Measurements from ENCODE around the gene XYLB. TPM values are rescaled to one million over a fixed set of nuclear protein-coding genes. Genes with fewer than 3 reads are reported as not detected.
"Not testable (repeated sequence)": the region's sequence is repeated elsewhere in the genome, so short reads cannot be mapped to it uniquely, and the experiment has no call there.

The XYLB gene
- total RNA-seq, 2 donors from 2014 or later = 4.7 to 6.3 TPM

GRCh38 chr3:38317192-38317759 lies 29.3 kb upstream of the XYLB start:
- H3K36me3 Mint-ChIP-seq (ENCODE audit: low read depth) = no peaks in the 10 kb centered on the region
- Histone ChIP-seq H3K9ac (ENCODE audit: extremely low read depth, low read length, poor library complexity, severe bottlenecking) (no peak overlapping the region), H3K27me3 (ENCODE audit: control insufficient read depth, insufficient read depth, low read length, poor library complexity, severe bottlenecking) (no peaks in the 10 kb centered on the region), H3K4me1 (ENCODE audit: control insufficient read depth, insufficient read depth, low read length) (peaks cover 4% of the 10 kb centered on the region), H3K36me3 (ENCODE audit: control insufficient read depth, insufficient read depth, low read length) (no peaks in the 10 kb centered on the region), H3K4me3 (ENCODE audit: low read length) (no peak overlapping the region), H3K27ac (ENCODE audit: low read depth, low read length) (no peak overlapping the region), H3K9me3 (ENCODE audit: control insufficient read depth, low read length) (no peaks in the 10 kb centered on the region)
- TF ChIP-seq, protein P1, sequence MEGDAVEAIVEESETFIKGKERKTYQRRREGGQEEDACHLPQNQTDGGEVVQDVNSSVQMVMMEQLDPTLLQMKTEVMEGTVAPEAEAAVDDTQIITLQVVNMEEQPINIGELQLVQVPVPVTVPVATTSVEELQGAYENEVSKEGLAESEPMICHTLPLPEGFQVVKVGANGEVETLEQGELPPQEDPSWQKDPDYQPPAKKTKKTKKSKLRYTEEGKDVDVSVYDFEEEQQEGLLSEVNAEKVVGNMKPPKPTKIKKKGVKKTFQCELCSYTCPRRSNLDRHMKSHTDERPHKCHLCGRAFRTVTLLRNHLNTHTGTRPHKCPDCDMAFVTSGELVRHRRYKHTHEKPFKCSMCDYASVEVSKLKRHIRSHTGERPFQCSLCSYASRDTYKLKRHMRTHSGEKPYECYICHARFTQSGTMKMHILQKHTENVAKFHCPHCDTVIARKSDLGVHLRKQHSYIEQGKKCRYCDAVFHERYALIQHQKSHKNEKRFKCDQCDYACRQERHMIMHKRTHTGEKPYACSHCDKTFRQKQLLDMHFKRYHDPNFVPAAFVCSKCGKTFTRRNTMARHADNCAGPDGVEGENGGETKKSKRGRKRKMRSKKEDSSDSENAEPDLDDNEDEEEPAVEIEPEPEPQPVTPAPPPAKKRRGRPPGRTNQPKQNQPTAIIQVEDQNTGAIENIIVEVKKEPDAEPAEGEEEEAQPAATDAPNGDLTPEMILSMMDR (conservative IDR thresholded peaks at IDR 0.05) = no peak
- H3K9me3 Mint-ChIP-seq = peaks cover 4% of the 10 kb centered on the region
- H3K27ac Mint-ChIP-seq = no peak overlapping the region
- 95 to 96% methylated on average over 7 of the region's 7 CpGs for WGBS, 2 experiments (ENCODE audit: insufficient coverage in 1 of 2, insufficient read length in 1 of 2)
- no peak overlapping the region for H3K4me3 Mint-ChIP-seq
- no peak for DNase-seq
- H3K4me1 Mint-ChIP-seq = peaks cover 2% of the 10 kb centered on the region
- H3K27me3 Mint-ChIP-seq (ENCODE audit: insufficient read depth) = peaks cover 8% of the 10 kb centered on the region

DNA sequence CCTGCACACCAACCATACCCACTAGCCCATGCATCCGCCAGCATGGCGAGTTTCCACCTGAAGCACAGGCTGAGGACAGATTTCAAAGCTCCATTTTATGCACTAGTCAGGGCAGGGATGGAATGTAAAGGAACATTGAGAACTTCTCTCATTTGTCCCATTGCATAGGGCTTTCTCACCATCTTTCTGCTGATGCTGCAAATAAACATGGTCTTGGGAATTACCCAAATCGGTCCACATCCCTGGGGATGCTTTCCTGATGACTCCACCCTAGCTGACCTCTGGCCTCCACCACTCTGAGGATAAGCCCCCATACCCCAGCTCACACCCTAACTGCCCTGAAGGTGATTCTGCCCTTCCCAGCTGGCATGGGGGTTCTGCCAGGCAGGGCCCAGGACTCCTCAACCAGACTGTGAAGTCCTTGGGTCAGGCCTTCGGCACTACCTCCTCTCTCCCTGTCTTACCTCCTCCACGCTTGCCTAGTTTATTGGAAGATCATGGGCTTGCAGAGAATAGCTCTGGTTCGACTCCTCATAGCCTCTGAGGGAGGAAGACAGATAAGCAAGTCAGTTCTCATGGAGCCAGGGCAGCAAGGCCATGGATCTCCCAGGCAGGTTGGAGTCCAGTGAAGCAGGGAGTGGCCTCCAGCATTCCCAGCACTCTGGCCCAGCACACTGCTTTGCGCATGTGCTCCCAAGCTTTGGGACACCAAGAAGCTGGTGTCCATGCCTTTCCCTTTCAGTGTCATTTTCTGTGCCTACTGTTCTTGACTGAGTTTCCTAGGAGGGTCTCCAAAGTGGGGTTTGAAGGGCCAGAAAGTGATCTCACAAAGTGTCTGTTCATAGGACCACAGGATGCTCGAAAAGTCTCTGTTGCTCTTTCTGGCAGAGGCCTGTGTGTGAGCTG lies 27.6 kb upstream of the XYLB start:
- Histone ChIP-seq H3K27me3 (ENCODE audit: control insufficient read depth, insufficient read depth, low read length, poor library complexity, severe bottlenecking) (no peaks in the 10 kb centered on the region), H3K9me3 (ENCODE audit: control insufficient read depth, low read length) (no peaks in the 10 kb centered on the region), H3K9ac (ENCODE audit: extremely low read depth, low read length, poor library complexity, severe bottlenecking) (no peak overlapping the region), H3K36me3 (ENCODE audit: control insufficient read depth, insufficient read depth, low read length) (no peaks in the 10 kb centered on the region), H3K4me1 (ENCODE audit: control insufficient read depth, insufficient read depth, low read length) (peaks cover 4% of the 10 kb centered on the region), H3K4me3 (ENCODE audit: low read length) (no peak overlapping the region), H3K27ac (ENCODE audit: low read depth, low read length) (no peak overlapping the region)
- 83 to 91% methylated on average over 4 to 8 of the region's 8 CpGs for WGBS, 2 experiments (ENCODE audit: insufficient coverage in 1 of 2, insufficient read length in 1 of 2)
- no peaks in the 10 kb centered on the region for H3K36me3 Mint-ChIP-seq (ENCODE audit: low read depth)
- DNase-seq = no peak
- H3K4me1 Mint-ChIP-seq = peaks cover 2% of the 10 kb centered on the region
- H3K27ac Mint-ChIP-seq = no peak overlapping the region
- TF ChIP-seq, protein P1 (conservative IDR thresholded peaks at IDR 0.05) = no peak
- peaks cover 6% of the 10 kb centered on the region for H3K27me3 Mint-ChIP-seq (ENCODE audit: insufficient read depth)
- no peak overlapping the region for H3K4me3 Mint-ChIP-seq
- H3K9me3 Mint-ChIP-seq = peaks cover 4% of the 10 kb centered on the region

GRCh38 chr3:38320638-38321037 lies 25.9 kb upstream of the XYLB start:
- not testable (repeated sequence) for H3K9ac ChIP-seq (ENCODE audit: extremely low read depth, low read length, poor library complexity, severe bottlenecking); H3K9me3 Mint-ChIP-seq; H3K36me3 Mint-ChIP-seq (ENCODE audit: low read depth); H3K4me1 ChIP-seq (ENCODE audit: control insufficient read depth, insufficient read depth, low read length); H3K36me3 ChIP-seq (ENCODE audit: control insufficient read depth, insufficient read depth, low read length); DNase-seq; H3K27ac ChIP-seq (ENCODE audit: low read depth, low read length); H3K4me3 Mint-ChIP-seq; H3K4me1 Mint-ChIP-seq; H3K27me3 ChIP-seq (ENCODE audit: control insufficient read depth, insufficient read depth, low read length, poor library complexity, severe bottlenecking); H3K27me3 Mint-ChIP-seq (ENCODE audit: insufficient read depth); H3K4me3 ChIP-seq (ENCODE audit: low read length); H3K9me3 ChIP-seq (ENCODE audit: control insufficient read depth, low read length); H3K27ac Mint-ChIP-seq
- 96 to 100% methylated on average over 1 to 4 of the region's 4 CpGs for WGBS, 2 experiments (ENCODE audit: insufficient coverage in 1 of 2, insufficient read length in 1 of 2)

All from endodermal cell (in vitro differentiated cells).